H1 (cell line): ENCODE data around the gene THAP11. TPM values are rescaled to one million over a fixed set of nuclear protein-coding genes. Genes with fewer than 3 reads are reported as not detected.

Experiments used
- CTCF ChIA-PET: fragments of 300-600 bp; sonication (Branson Sonifier 250); formaldehyde crosslinking; loops from one replicate; lab custom pipeline; 2021; ENCODE audit not compliant: partially characterized antibody; lab: Charles Lee
- POLR2A ChIA-PET: fragments of 300-600 bp; sonication (Branson Sonifier 250); formaldehyde crosslinking; loops from one replicate; lab custom pipeline; 2021; ENCODE audit warnings: inconsistent platforms; ENCODE audit not compliant: partially characterized antibody; lab: Charles Lee
- DNase-seq, 2 experiments: peaks; one replicate each; pipeline versions ENCODE4 v3.0.0 to v3.0.0-alpha.2; 2010 to 2022; ENCODE audit warnings: low spot score in 2 of 2, low read depth in 1 of 2, mixed read lengths in 1 of 2
- FAIRE-seq: peaks from 2 replicates; lab custom pipeline; 2011; peaks lifted over from hg19 to GRCh38; lab: Jason Lieb, UNC
- H2AFZ ChIP-seq: 2 replicates; pipeline ENCODE4 v1.8.1; 2012; ENCODE audit warnings: low read length, inconsistent platforms
- H2AK5ac ChIP-seq: 2 replicates; pipeline ENCODE4 v1.6.1; 2013; ENCODE audit warnings: low read depth, low read length
- H2BK120ac ChIP-seq: replicated peaks from 2 replicates; pipeline ENCODE3; 2013; ENCODE audit warnings: low read depth, low read length, inconsistent platforms
- H2BK12ac ChIP-seq: 2 replicates; pipeline ENCODE4 v1.6.1; 2013; ENCODE audit warnings: low read depth, low read length
- H2BK15ac ChIP-seq: 2 replicates; pipeline ENCODE4 v1.6.1; 2013; ENCODE audit warnings: low read length
- H2BK20ac ChIP-seq: 2 replicates; pipeline ENCODE4 v1.6.1; 2013; ENCODE audit warnings: low read length
- H2BK5ac ChIP-seq: 2 replicates; pipeline ENCODE4 v1.6.1; 2013; ENCODE audit warnings: low read depth, low read length
- H3K14ac ChIP-seq: 2 replicates; pipeline ENCODE4 v1.6.1; 2013; ENCODE audit warnings: inconsistent platforms; ENCODE audit not compliant: insufficient read length
- H3K18ac ChIP-seq: 2 replicates; pipeline ENCODE4 v1.6.1; 2013; ENCODE audit warnings: low read length; ENCODE audit errors: extremely low read depth
- H3K23ac ChIP-seq: 2 replicates; pipeline ENCODE4 v1.6.1; 2013; ENCODE audit warnings: inconsistent platforms; ENCODE audit not compliant: insufficient read length
- H3K23me2 ChIP-seq: 2 replicates; pipeline ENCODE4 v1.6.1; 2013; ENCODE audit warnings: low read depth, low read length
- H3K27ac ChIP-seq: 2 replicates; pipeline ENCODE4 v1.6.1; 2011; ENCODE audit warnings: low read depth, low read length, inconsistent platforms
- H3K27me3 ChIP-seq, 4 experiments: replicated peaks in 1 of 4; 1 replicate in 1 of 4; 2 replicates in 3 of 4; pipeline versions ENCODE4 v1.6.1 to v1.8.1; 2011 to 2013; ENCODE audit warnings: low read length in 3 of 4, mild to moderate bottlenecking in 3 of 4, inconsistent platforms in 2 of 4, mixed read lengths in 2 of 4, moderate library complexity in 1 of 4; ENCODE audit not compliant: control insufficient read depth in 3 of 4, insufficient read depth in 3 of 4; ENCODE audit errors: extremely low read depth in 1 of 4
- H3K36me3 ChIP-seq, 4 experiments: 2 replicates each; pipeline versions ENCODE4 v1.6.1 to v1.8.1; 2011 to 2013; ENCODE audit warnings: mild to moderate bottlenecking in 4 of 4, low read length in 3 of 4, moderate library complexity in 2 of 4, control low read depth in 1 of 4, inconsistent platforms in 1 of 4; ENCODE audit not compliant: insufficient read depth in 4 of 4, control insufficient read depth in 2 of 4
- H3K4ac ChIP-seq: replicated peaks from 2 replicates; pipeline ENCODE3; 2013; ENCODE audit warnings: low read length, low read depth, mixed read lengths, inconsistent platforms; ENCODE audit not compliant: insufficient read length
- H3K4me1 ChIP-seq, 4 experiments: replicated peaks in 1 of 4; 1 replicate in 1 of 4; 2 replicates in 3 of 4; pipeline versions ENCODE4 v1.6.1 to v1.8.1; 2011 to 2013; ENCODE audit warnings: low read length in 3 of 4, inconsistent platforms in 2 of 4, mixed read lengths in 1 of 4; ENCODE audit not compliant: insufficient read depth in 4 of 4, control insufficient read depth in 3 of 4
- H3K4me2 ChIP-seq, 2 experiments: 2 replicates each; pipeline versions ENCODE4 v1.6.1 to v1.8.1; 2011 to 2013; ENCODE audit warnings: low read depth in 2 of 2, low read length in 2 of 2, control low read depth in 1 of 2, inconsistent platforms in 1 of 2, mild to moderate bottlenecking in 1 of 2; ENCODE audit not compliant: insufficient read depth in 1 of 2
- H3K4me3 ChIP-seq, 4 experiments: fragments of 200-600, 300-600 bp in 1 of 4; sonication (generic), shearing (Covaris generic), sonication (Bioruptor Twin) in 1 of 4; 2 replicates each; pipeline versions ENCODE4 v1.5.1 to v1.8.1; 2011 to 2016; ENCODE audit warnings: low read length in 4 of 4, low read depth in 3 of 4, control low read depth in 2 of 4, inconsistent platforms in 2 of 4, mild to moderate bottlenecking in 2 of 4, mixed read lengths in 1 of 4, moderate library complexity in 1 of 4; ENCODE audit not compliant: insufficient read depth in 2 of 4; ENCODE audit errors: extremely low read depth in 1 of 4
- H3K56ac ChIP-seq: replicated peaks from 2 replicates; pipeline ENCODE3; 2013; ENCODE audit warnings: low read depth, mild to moderate bottlenecking, mixed read lengths, low read length, inconsistent platforms; ENCODE audit not compliant: insufficient read length
- H3K79me1 ChIP-seq: 2 replicates; pipeline ENCODE4 v1.6.1; 2013; ENCODE audit warnings: low read depth, low read length, control low read depth
- H3K79me2 ChIP-seq, 2 experiments: 2 replicates each; pipeline versions ENCODE4 v1.6.1 to v1.8.1; 2012 to 2013; ENCODE audit warnings: low read length in 2 of 2, mild to moderate bottlenecking in 2 of 2, inconsistent platforms in 1 of 2; ENCODE audit not compliant: insufficient read depth in 2 of 2, control insufficient read depth in 1 of 2
- H3K9ac ChIP-seq, 4 experiments: replicated peaks in 1 of 4; 1 replicate in 1 of 4; 2 replicates in 3 of 4; pipeline versions ENCODE4 v1.6.1 to v1.8.1; 2011 to 2013; ENCODE audit warnings: low read depth in 3 of 4, low read length in 3 of 4, control low read depth in 2 of 4, mild to moderate bottlenecking in 2 of 4, moderate library complexity in 2 of 4, inconsistent platforms in 1 of 4; ENCODE audit errors: extremely low read depth in 1 of 4
- H3K9me3 ChIP-seq, 2 experiments: 2 replicates each; pipeline versions ENCODE4 v1.6.1 to v1.8.1; 2012 to 2013; ENCODE audit warnings: mild to moderate bottlenecking in 2 of 2, moderate library complexity in 2 of 2, control low read depth in 1 of 2, inconsistent platforms in 1 of 2, low read depth in 1 of 2, low read length in 1 of 2, mixed read lengths in 1 of 2; ENCODE audit not compliant: insufficient read depth in 2 of 2
- H4K20me1 ChIP-seq, 2 experiments: replicated peaks in 1 of 2; 2 replicates each; pipeline versions ENCODE3 to v1.8.1; 2011 to 2013; ENCODE audit warnings: inconsistent platforms in 2 of 2, low read length in 2 of 2, mild to moderate bottlenecking in 1 of 2; ENCODE audit not compliant: insufficient read depth in 2 of 2, control insufficient read depth in 1 of 2
- H4K5ac ChIP-seq: 2 replicates; pipeline ENCODE4 v1.6.1; 2013; ENCODE audit warnings: low read length, low read depth, mixed read lengths, inconsistent platforms; ENCODE audit not compliant: insufficient read length
- H4K8ac ChIP-seq: 2 replicates; pipeline ENCODE4 v1.8.0; 2013; ENCODE audit warnings: mild to moderate bottlenecking, moderate library complexity, low read length, inconsistent platforms; ENCODE audit not compliant: insufficient read depth; ENCODE audit errors: extremely low read depth
- H4K91ac ChIP-seq: replicated peaks from 2 replicates; pipeline ENCODE3; 2013; ENCODE audit warnings: low read length, mixed read lengths, inconsistent platforms; ENCODE audit not compliant: insufficient read length
- E2F6 ChIP-seq: IDR thresholded peaks from 2 replicates; pipeline ENCODE4 v1.6.1; 2012; ENCODE audit warnings: inconsistent platforms
- KDM4A ChIP-seq: IDR thresholded peaks from one replicate; pipeline ENCODE4 v1.7.1; 2012; ENCODE audit warnings: low read depth, mild to moderate bottlenecking, moderate library complexity, low read length, inconsistent platforms; ENCODE audit not compliant: severe bottlenecking
- NRF1 ChIP-seq: IDR thresholded peaks from 2 replicates; pipeline ENCODE4 v1.6.1; 2011; ENCODE audit warnings: mild to moderate bottlenecking, low read depth, low read length, improper control_type of control experiment
- POLR2A ChIP-seq, 2 experiments: IDR thresholded peaks; 1 replicate in 1 of 2; 2 replicates in 1 of 2; pipeline ENCODE4 v1.6.1; 2011; ENCODE audit warnings: low read depth in 2 of 2, low read length in 2 of 2, mild to moderate bottlenecking in 2 of 2; ENCODE audit errors: control extremely low read depth in 1 of 2
- POLR2AphosphoS5 ChIP-seq: IDR thresholded peaks from 2 replicates; pipeline ENCODE4 v1.6.1; 2011; ENCODE audit warnings: low read depth, low read length
- RFX5 ChIP-seq: IDR thresholded peaks from 2 replicates; pipeline ENCODE4 v1.6.1; 2011; ENCODE audit warnings: low read depth, low read length, improper control_type of control experiment, borderline replicate concordance
- RNF2 ChIP-seq: fragments of 200-900, 300-1000 bp; sonication (generic); IDR thresholded peaks from 2 replicates; pipeline ENCODE4 v1.7.1; 2016; ENCODE audit warnings: borderline replicate concordance, low read depth, mild to moderate bottlenecking, antibody characterized with exemption, low read length; ENCODE audit not compliant: poor library complexity, severe bottlenecking; ENCODE audit errors: missing control alignments
- RXRA ChIP-seq: IDR thresholded peaks from 2 replicates; pipeline ENCODE4 v1.6.1; 2011; ENCODE audit warnings: low read depth, mild to moderate bottlenecking, low read length, moderate library complexity; ENCODE audit not compliant: insufficient read depth
- TCF12 ChIP-seq: IDR thresholded peaks from 2 replicates; pipeline ENCODE4 v1.6.1; 2011; ENCODE audit warnings: low read depth, mild to moderate bottlenecking, low read length
- WGBS, 2 experiments: shearing (Covaris generic) in 1 of 2; methylation state at CpG; one replicate each; pipeline versions ENCODE4 v1.1.6 to v1.1.7; 2013 to 2015; ENCODE audit warnings: low lambda C conversion rate in 2 of 2, mixed read lengths in 2 of 2, inconsistent platforms in 1 of 2, low coverage in 1 of 2, missing lambda C conversion rate in 1 of 2; ENCODE audit not compliant: insufficient replicate concordance in 2 of 2, insufficient coverage in 1 of 2, insufficient read length in 1 of 2; ENCODE audit errors: extremely low coverage in 1 of 2, missing lambda C conversion rate in 1 of 2; 5-methylcytosine and 5-hydroxymethylcytosine counted together
- polyA plus RNA-seq, 7 experiments: library from polyadenylated mRNA; depleted of rRNA in 3 of 7; stranded (reverse) in 5 of 7; unstranded in 2 of 7; fragments of >200 nt in 5 of 7; fragments of 200-250 nt in 2 of 7; gene quantifications; 1 replicate in 5 of 7; 2 replicates in 1 of 7; 4 replicates in 1 of 7; pipeline versions ENCODE4 v1.2.1 to v1.2.3, GENCODE V29; 2011 to 2013; ENCODE audit warnings: missing spikeins in 2 of 7, mixed read lengths in 2 of 7
- total RNA-seq: library from RNA; stranded (reverse); fragmentation: NEBNext Ultra II Directional; extraction: Animal tissue kit (Norgen Biotek cat#: 25700); gene quantifications from 2 replicates; pipeline ENCODE4 v1.2.1, GENCODE V29; 2021

Gene THAP11
- total and polyA plus RNA-seq, 2 of the 8 experiments (the other 6 are each of a cell fraction or from before 2014, with no cell fraction given): 50.8 to 54.8 TPM

- Histone ChIP-seq H4K20me1 (peaks cover 14 to 17% of the 10 kb centered on the region in 2 experiments), H2BK20ac (no peak overlapping the region), H3K27me3 (no peaks in the 10 kb centered on the region), H2BK120ac (no peak overlapping the region), H3K56ac (peak overlapping the region; percentile 78), H2BK5ac (peak overlapping the region; percentile 94), H4K8ac (peak overlapping the region; percentile 98), H3K27ac (peak overlapping the region; percentile 97; the same call in 1 of the 2 replicates), H3K14ac (no peak overlapping the region), H2AFZ (peak overlapping the region; percentile 86; the same call in 1 of the 2 replicates), H3K4ac (no peak overlapping the region), H3K23me2 (peaks cover 18% of the 10 kb centered on the region), H4K91ac (peak overlapping the region; percentile 75), H2BK15ac (peak overlapping the region; percentile 97; the same call in 1 of the 2 replicates), H3K4me1 (peaks cover 8 to 32% (median 17%) of the 10 kb centered on the region in 4 experiments), H3K36me3 (no peaks in the 10 kb centered on the region), H3K4me2 (peak overlapping the region; percentile 91 to 94), H2AK5ac (no peak overlapping the region), H3K79me1 (peaks cover 10% of the 10 kb centered on the region), H4K5ac (peak overlapping the region; percentile 89), H2BK12ac (peak overlapping the region; percentile 87; the same call in 1 of the 2 replicates), H3K79me2 (peaks cover 3 to 33% of the 10 kb centered on the region in 2 experiments), H3K9me3 (no peaks in the 10 kb centered on the region), H3K18ac (peak overlapping the region; percentile 94), H3K4me3 (peak overlapping the region; percentile 84 to 97 (median 95)), H3K23ac (no peak overlapping the region), H3K9ac (peak overlapping the region; percentile 35 to 89 (median 80))
- CTCF ChIA-PET: interaction anchor here (0.5 to 10.2 kb wide), 16 partner anchors 9 to 176 kb away, joined by 3 to 123 read pairs (median 4); partner anchors contain the start of genes C16orf86 and ENKD1
- POLR2A ChIA-PET: interaction anchor here (0.7 to 11.7 kb wide), 8 partner anchors 9 to 123 kb away, joined by 3 to 100 read pairs (median 3); partner anchors contain the start of gene GFOD2
- DNase-seq (peak in 1 of 2 experiments; percentile 73), FAIRE-seq (no peak)
- WGBS, 2 experiments: 3% methylated on average over 66 of the region's 67 CpGs; no CpG with 5 or more reads in 1 of the 2 experiments
- no peak for TF ChIP-seq POLR2A (IDR thresholded peaks at IDR 0.05; ENCODE audit: control extremely low read depth in 1 of 2, low read depth in 2 of 2, low read length in 2 of 2)
- no peak for TF ChIP-seq TCF12
- no peak for TF ChIP-seq RFX5
- no peak for TF ChIP-seq POLR2AphosphoS5
- no peak for TF ChIP-seq RNF2
- TF ChIP-seq E2F6: 0 out of 2 replicates have a peak, but pooled peaks have one; percentile 36
- peak; percentile 1 for TF ChIP-seq KDM4A
- no peak for TF ChIP-seq RXRA
- TF ChIP-seq NRF1: peak; percentile 13; the same call in 1 of the 2 replicates
Measured at GRCh38 chr16:67842509-67843342, 606 bp downstream of the THAP11 start.
